Pancreas (tissue), 10 donors: ENCODE results near the gene CLASP1. TPM values are rescaled to one million over a fixed set of nuclear protein-coding genes. Genes with fewer than 3 reads are reported as not detected.
"Not testable (repeated sequence)": the region's sequence is repeated elsewhere in the genome, so short reads cannot be mapped to it uniquely, and the experiment has no call there.

Source experiments
- ATAC-seq, 4 donors: fragments of 200-7000 bp; cut with Tn5 transposase; one replicate each; pipeline versions ENCODE4 v1.8.0 to v1.9.1; 2020; ENCODE audit warnings: mild to moderate bottlenecking in 4 of 4, moderate library complexity in 4 of 4
- DNase-seq, 6 donors: peaks; one replicate each; pipeline ENCODE4 v3.0.0-alpha.2; 2020
- FAIRE-seq: peaks from 2 replicates; lab custom pipeline; 2012; peaks lifted over from hg19 to GRCh38; lab: Jason Lieb, UNC
- H3K27ac ChIP-seq, 4 donors: fragments of 200-600 bp; sonication (generic); 1 replicate in 3 of 4; 2 replicates in 1 of 4; pipeline versions ENCODE4 v1.5.0 to v1.8.0; 2020
- H3K27me3 ChIP-seq, 4 donors: fragments of 200-600 bp; one replicate each; pipeline ENCODE4 v1.8.0; 2021
- H3K36me3 ChIP-seq, 3 donors: fragments of 200-600 bp; sonication (generic) in 1 of 3; one replicate each; pipeline versions ENCODE4 v1.5.0 to v1.8.0; 2020 to 2021
- H3K4me1 ChIP-seq, 3 donors: fragments of 200-600 bp; one replicate each; pipeline ENCODE4 v1.8.0; 2021
- H3K4me3 ChIP-seq, 4 donors: fragments of 200-600 bp; sonication (generic) in 2 of 4; one replicate each; pipeline versions ENCODE4 v1.5.0 to v1.8.0; 2020 to 2021
- H3K9me3 ChIP-seq, 4 donors: fragments of 200-600 bp; one replicate each; pipeline ENCODE4 v1.8.0; 2021
- CTCF ChIP-seq, 4 donors: fragments of 200-600 bp; sonication (generic) in 3 of 4; IDR thresholded peaks; one replicate each; pipeline versions ENCODE4 v1.5.0 to v1.8.0; 2021; ENCODE audit warnings: antibody characterized with exemption in 4 of 4
- WGBS, 2 donors: extraction: QIAGEN DNeasy Blood & Tissue Kit; methylation state at CpG; one replicate each; pipeline ENCODE4 v1.1.7; 2013; 5-methylcytosine and 5-hydroxymethylcytosine counted together
- intact Hi-C, 3 donors: fragments of 100-400 bp; cut with DNase I; formaldehyde crosslinking; loops; one replicate each; pipeline versions ENCODE4 v1.11.1 to v1.14.2; 2022
- polyA plus RNA-seq, 2 donors: library from polyadenylated mRNA; stranded (reverse); fragments of 200-250 nt; gene quantifications; one replicate each; pipeline ENCODE4 v1.2.3, GENCODE V29; 2013
- total RNA-seq, 6 donors: library from RNA; stranded (reverse); fragmentation: NEBNext Ultra II Directional in 4 of 6; extraction: Animal tissue kit (Norgen Biotek cat#: 25700) in 4 of 6; gene quantifications; one replicate each; pipeline versions ENCODE4 v1.2.1 to v1.2.4, GENCODE V29; 2021 to 2023
- donor health status: healthy with polysubstance abuse.
- donor health status: DM: no; HTN: no; CAD: no; lungs with moderate emphysema.
- donor health status: DM: no; HTN: no; CAD: no.
- donor health status: control.
- donor health status: control.
- donor health status: Bipolar disorder and iron deficiency.
- donor health status: DM: yes; HTN: yes; CAD: no.
- donor health status: DM: no; HTN: no; CAD: no.
- donor health status: DM: no; HTN: no; CAD: no.
- donor health status: DM: yes; HTN: yes; CAD: no.

CLASP1 gene
- total and polyA plus RNA-seq, 8 donors: 8.9 to 34.5 (median 21.3) TPM

GRCh38 chr2:121647396-121647795 lies 1.9 kb downstream of the CLASP1 start:
- Histone ChIP-seq H3K9me3 (no peaks in the 10 kb centered on the region), H3K4me1 (peaks cover 11 to 20% (median 18%) of the 10 kb centered on the region in 3 donors), H3K27ac (peak overlapping the region in 1 of 4 donors; percentile 97), H3K4me3 (peak overlapping the region in 1 of 4 donors; percentile 86), H3K36me3 (no peaks in the 10 kb centered on the region), H3K27me3 (no peaks in the 10 kb centered on the region)
- DNase-seq: no peak
- no peak for FAIRE-seq
- WGBS, 2 donors: 64 to 67% methylated on average over 1 of the region's 1 CpG
- intact Hi-C loops: no loop called here
- no peak for TF ChIP-seq CTCF (IDR thresholded peaks at IDR 0.05)
- no peak for ATAC-seq

GRCh38 chr2:121644715-121645114 lies 4.5 kb downstream of the CLASP1 start:
- Histone ChIP-seq H3K4me1 (peaks cover 6 to 8% (median 6%) of the 10 kb centered on the region in 3 donors), H3K9me3 (no peaks in the 10 kb centered on the region), H3K36me3 (no peaks in the 10 kb centered on the region), H3K4me3 (no peak overlapping the region), H3K27ac (no peak overlapping the region), H3K27me3 (no peaks in the 10 kb centered on the region)
- FAIRE-seq: no peak
- intact Hi-C loops: no loop called here
- TF ChIP-seq CTCF (IDR thresholded peaks at IDR 0.05): no peak
- DNase-seq: no peak
- no peak for ATAC-seq
- WGBS, 2 donors: 75 to 87% methylated on average over 2 of the region's 2 CpGs

GRCh38 chr2:121643877-121644276 lies 5.4 kb downstream of the CLASP1 start:
- 92 to 93% methylated on average over 2 of the region's 2 CpGs for WGBS, 2 donors
- Histone ChIP-seq H3K4me3 (no peak overlapping the region), H3K27me3 (no peaks in the 10 kb centered on the region), H3K27ac (no peak overlapping the region), H3K9me3 (no peaks in the 10 kb centered on the region), H3K36me3 (no peaks in the 10 kb centered on the region), H3K4me1 (peaks cover 6 to 8% (median 6%) of the 10 kb centered on the region in 3 donors)
- TF ChIP-seq CTCF (IDR thresholded peaks at IDR 0.05): no peak
- intact Hi-C loops: no loop called here
- FAIRE-seq: no peak
- no peak for ATAC-seq
- DNase-seq: no peak

GRCh38 chr2:121640380-121641316 lies 8.6 kb downstream of the CLASP1 start:
- Histone ChIP-seq H3K9me3 (no peaks in the 10 kb centered on the region), H3K27me3 (no peaks in the 10 kb centered on the region), H3K27ac (no peak overlapping the region), H3K4me3 (no peak overlapping the region), H3K36me3 (no peaks in the 10 kb centered on the region), H3K4me1 (peaks cover 0 to 1% (median 0%) of the 10 kb centered on the region in 3 donors)
- intact Hi-C loops: no loop called here
- FAIRE-seq (no peak), ATAC-seq (no peak), DNase-seq (no peak)
- no peak for TF ChIP-seq CTCF (IDR thresholded peaks at IDR 0.05)
- 70 to 71% methylated on average over 5 of the region's 5 CpGs for WGBS, 2 donors

GRCh38 chr2:121639846-121640245 lies 9.4 kb downstream of the CLASP1 start:
- intact Hi-C loops: loop anchor here in 1 of 3 donors (5.0 kb wide), 1 partner anchor 38 kb away; no protein-coding TSS in a partner anchor
- not testable (repeated sequence) for FAIRE-seq, H3K27me3 ChIP-seq, H3K36me3 ChIP-seq, H3K27ac ChIP-seq, H3K4me1 ChIP-seq, DNase-seq, H3K4me3 ChIP-seq, H3K9me3 ChIP-seq, ATAC-seq
- 90 to 96% methylated on average over 5 of the region's 6 CpGs for WGBS, 2 donors
